Measurements from ENCODE around the gene IFRD1.
"Not testable (repeated sequence)": the region's sequence is repeated elsewhere in the genome, so short reads cannot be mapped to it uniquely, and the experiment has no call there.

The IFRD1 gene

DNA sequence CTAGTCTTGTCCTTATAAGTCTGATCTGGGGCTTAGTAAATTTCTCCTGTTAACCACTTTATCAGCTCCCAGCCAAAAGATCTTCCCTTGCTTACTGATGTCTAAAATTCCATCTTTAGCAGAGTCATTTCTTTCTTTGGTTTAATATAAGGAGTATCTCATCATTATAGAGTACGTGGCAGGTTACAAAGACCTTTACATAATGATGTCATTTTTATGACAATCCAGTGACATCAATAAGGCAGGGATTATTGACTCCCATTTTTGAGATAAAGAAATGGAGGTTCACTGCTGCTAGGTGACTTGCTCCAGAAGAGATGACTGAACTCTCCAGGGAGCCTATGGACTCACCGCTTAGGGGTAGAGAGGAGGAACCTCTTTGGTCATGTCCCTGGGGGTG is 8.1 kb upstream of the IFRD1 start:
- DNase-seq (ENCODE audit: low read depth in 2 of 2): no peak

DNA sequence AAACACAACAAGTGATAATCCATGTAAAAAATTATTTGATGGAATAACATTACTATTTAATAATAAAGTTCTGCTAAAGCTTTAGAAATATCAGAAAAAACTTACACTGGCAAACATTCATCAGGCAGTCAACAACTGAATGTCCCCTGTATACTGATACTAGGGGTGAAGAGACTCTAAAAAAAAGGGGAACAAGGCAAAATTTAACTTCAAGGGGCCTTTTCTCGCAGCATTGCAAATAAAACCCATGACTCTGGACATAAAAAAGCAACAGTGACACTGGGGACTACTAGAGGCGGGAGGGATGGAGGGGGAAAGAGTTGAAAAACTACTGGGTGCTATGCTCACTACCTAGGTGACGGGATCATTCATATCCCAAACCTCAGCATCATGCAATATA is 5.8 kb upstream of the IFRD1 start:
- no peak for DNase-seq (ENCODE audit: low read depth in 2 of 2)

- no peak for DNase-seq (ENCODE audit: low read depth in 2 of 2)
These were observed 3.8 kb upstream of the IFRD1 start for GRCh38 chr7:112446431-112446830.

- DNase-seq (ENCODE audit: low read depth in 2 of 2): no peak
These were observed 2.9 kb upstream of the IFRD1 start for GRCh38 chr7:112447406-112447805.

- DNase-seq (ENCODE audit: low read depth in 2 of 2): no peak
These were observed 1.9 kb upstream of the IFRD1 start for GRCh38 chr7:112448381-112448780.

GRCh38 chr7:112448891-112449290 is 1.4 kb upstream of the IFRD1 start:
- no peak for DNase-seq (ENCODE audit: low read depth in 2 of 2)

GRCh38 chr7:112449353-112449752 is 907 bp upstream of the IFRD1 start:
- peak in 1 of 2 donors; percentile 49 for DNase-seq (ENCODE audit: low read depth in 2 of 2)

DNA sequence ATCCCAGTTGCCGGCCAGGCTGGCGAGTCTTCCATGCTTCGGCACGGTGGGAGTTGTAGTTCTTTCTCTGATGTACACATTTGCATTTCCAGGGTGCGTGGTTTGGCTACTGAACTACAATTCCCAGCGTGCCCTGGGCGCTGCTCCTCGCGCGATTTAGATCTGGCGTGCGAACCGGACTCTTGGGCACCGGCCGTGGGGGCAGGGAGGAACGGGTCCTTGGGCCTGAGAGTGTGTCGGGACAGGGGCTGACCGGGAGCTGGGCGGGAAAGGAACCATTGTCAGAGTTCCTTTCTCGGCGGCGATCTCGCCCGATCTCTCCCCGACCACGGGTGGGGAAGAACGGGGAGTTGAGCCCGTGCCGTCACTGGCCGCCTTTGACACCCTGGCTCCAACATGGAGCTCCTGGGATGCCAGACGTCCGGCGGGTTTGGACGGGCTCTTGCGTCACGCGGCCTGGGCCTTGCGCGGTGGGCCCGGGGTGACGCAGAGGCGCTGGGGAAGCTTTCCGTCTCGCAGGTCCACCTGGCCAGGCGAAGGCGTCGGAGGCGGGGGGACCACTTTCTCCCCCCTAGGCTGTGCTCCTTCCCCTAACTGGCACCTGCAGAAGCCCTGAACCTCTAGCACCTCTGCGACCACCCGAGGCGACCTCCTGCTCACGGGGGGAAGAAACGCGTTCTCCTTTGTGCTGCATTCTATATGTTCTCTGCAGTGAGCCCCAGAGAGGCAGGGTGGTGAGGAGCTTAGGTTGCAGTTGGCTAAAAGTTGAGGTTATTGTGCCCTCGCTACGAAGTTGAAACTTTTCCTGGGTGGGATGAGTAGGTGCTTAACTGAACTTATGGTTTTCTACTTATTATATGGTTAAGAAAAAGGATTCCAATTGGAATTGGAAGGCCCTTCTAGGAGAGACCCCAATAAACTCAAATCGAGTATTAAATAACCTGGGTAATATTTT is 824 bp downstream of the IFRD1 start:
- DNase-seq (ENCODE audit: low read depth in 2 of 2): peak; percentile 73 to 81

GRCh38 chr7:112452102-112452888 is 2.0 kb downstream of the IFRD1 start:
- DNase-seq (ENCODE audit: low read depth in 2 of 2): no peak

DNA sequence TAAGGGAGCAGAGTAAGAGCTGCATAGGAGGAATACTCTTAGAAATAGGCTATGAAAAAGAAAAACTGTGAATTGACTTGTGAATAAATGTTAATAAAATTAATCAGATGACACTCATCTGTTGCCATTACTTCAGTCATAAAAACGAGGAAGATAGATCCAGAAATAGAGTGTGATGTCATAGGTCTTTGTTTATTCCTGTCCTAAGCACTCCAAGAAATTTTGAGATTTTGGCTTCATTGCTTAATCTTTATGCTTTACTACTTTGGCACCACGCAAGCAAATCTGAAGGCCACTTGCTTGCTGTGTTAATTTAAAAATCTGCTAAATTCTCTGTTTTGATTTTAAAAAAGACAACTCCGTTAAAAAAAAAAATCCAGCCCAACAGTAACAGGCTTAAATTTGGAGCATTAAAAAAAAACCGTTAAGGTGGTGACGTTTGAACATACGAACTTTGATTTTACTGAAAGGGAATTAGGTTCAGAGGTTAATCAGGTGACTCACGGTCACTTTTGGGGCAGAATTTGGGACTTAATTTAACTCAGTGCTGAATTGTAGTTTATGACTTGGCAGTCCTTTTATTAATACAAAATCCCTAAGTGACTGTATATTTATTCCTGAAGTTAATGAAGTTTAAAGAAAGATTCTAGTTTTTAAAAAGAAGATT is 3.4 kb downstream of the IFRD1 start:
- no peak for DNase-seq (ENCODE audit: low read depth in 2 of 2)

GRCh38 chr7:112454191-112454590 is 3.9 kb downstream of the IFRD1 start:
- DNase-seq (ENCODE audit: low read depth in 2 of 2): not testable (repeated sequence)

DNA sequence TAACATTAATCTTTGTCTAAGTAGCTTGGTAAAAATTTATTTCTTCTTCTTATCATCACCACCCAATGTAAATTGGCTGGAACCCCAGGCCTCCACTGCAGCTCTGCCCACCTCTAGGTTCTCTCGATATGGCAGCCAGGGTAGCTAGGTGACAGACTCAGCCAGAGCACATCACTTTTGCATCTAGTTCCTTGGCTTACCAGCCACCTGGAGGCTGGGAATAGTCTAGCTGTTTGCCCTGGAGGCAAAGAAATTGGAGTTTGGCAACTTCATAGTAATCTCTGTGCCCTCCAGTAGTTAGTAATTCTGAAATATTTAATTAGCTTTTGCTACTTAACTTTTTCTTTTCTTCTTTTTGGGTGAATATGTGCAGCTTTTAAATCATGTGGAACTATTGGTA is 9.4 kb downstream of the IFRD1 start:
- no peak for DNase-seq (ENCODE audit: low read depth in 2 of 2)

DNA sequence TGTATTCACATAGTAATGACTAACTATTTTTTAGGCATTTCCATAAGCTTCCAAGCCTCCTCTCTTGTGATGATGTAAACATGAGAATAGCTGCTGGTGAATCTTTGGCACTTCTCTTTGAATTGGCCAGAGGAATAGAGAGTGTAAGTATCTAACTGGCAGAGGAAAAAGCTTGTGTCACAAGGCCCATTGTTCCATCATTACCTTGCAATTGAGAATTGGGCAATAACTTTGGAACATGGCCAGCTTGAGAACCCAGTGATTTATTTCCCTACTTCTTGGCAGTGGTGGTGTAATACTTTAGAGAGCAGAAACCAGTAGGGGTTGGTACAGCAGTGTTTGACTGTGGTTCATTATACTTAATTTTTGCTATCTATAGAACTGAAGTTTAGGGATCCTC is 12.0 kb downstream of the IFRD1 start:
- DNase-seq (ENCODE audit: low read depth in 2 of 2): no peak

DNA sequence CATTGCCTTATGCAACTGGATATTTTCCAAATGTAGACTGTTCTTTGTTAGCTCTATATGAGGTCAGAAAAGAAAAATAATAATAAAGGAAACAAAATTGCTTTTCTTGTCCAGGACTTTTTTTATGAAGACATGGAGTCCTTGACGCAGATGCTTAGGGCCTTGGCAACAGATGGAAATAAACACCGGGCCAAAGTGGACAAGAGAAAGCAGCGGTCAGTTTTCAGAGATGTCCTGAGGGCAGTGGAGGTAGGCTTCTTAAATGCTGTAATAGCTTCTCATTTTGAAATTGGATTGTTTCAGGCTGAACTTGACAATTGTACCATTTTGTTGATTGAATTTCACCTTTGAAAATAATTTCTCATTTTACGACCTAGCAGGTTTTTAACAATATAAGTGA is 17.6 kb downstream of the IFRD1 start:
- DNase-seq (ENCODE audit: low read depth in 2 of 2): no peak

DNA sequence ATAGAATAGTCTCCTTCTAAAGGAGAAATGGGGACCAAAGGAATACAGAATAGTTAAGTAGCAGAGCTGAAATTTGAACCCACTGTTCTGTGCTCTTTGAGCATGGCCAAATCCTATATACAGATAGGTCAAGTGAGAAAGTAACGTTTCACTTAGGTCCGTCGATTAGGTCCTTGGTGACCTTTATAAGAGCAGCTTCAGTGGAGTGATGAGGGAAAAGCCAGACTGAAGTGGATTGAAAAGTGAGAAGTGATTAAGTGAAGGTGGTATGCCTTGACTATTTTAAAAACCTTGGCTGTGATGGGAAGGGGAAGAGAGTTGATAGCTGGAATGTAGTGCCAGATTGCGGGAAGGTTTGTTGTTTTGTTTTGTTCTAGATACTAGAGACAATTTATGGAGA is 19.9 kb downstream of the IFRD1 start:
- DNase-seq (ENCODE audit: low read depth in 2 of 2): no peak

DNA sequence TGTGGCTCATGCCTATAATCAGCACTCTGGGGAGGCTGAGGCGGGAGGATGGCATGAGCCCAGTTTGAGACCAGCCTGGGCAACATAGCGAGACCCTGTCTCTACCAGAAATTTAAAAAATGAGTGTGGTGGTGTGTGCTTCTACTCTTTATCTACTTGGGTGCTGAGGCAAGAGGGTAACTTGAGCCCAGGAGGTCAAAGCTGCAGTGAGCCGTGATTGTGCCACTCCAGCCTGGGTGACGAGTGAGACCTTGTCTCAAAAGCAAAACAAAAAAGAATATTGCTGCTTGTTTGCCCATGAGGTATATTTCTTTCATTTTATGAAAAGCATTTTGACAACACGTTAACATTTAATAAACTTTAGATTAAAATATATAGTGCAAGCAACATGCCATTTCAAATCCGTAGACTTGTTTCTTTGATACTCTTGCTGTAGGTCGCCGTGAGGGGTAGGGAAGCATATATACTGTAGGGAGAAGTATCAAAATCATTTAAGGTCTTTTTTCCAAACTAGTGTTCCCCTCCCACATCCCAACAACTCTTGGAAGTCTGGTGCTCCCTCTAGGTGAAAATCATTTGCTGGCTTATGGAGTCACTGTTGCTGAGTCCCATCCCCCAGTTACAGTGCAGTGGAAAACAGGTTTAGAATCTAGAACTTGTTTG is 26.3 kb downstream of the IFRD1 start:
- no peak for DNase-seq (ENCODE audit: low read depth in 2 of 2)

GRCh38 chr7:112481121-112481736 is 31.0 kb downstream of the IFRD1 start:
- DNase-seq (ENCODE audit: low read depth in 2 of 2): no peak

- DNase-seq (ENCODE audit: low read depth in 2 of 2): no peak
These were observed 31.8 kb downstream of the IFRD1 start for GRCh38 chr7:112481833-112482670.

- DNase-seq (ENCODE audit: low read depth in 2 of 2): no peak
These were observed 34.5 kb downstream of the IFRD1 start for GRCh38 chr7:112484671-112485167.

- DNase-seq (ENCODE audit: low read depth in 2 of 2): no peak
These were observed 35.5 kb downstream of the IFRD1 start for GRCh38 chr7:112485766-112486165.
